GM12875 (cell line): Measurements from ENCODE around the gene PLXDC1.

Experiments used
- H3K4me3 ChIP-seq: one replicate; pipeline ENCODE4 v1.5.1; 2011; ENCODE audit warnings: low read depth, low read length, control low read depth
- TF ChIP-seq, protein P1 (sequence below): IDR thresholded peaks from 2 replicates; pipeline ENCODE4 v1.5.1; 2011; ENCODE audit warnings: low read depth, mild to moderate bottlenecking, control low read depth, inconsistent platforms, low read length, moderate library complexity, borderline replicate concordance; ENCODE audit not compliant: insufficient read depth

The PLXDC1 gene

DNA sequence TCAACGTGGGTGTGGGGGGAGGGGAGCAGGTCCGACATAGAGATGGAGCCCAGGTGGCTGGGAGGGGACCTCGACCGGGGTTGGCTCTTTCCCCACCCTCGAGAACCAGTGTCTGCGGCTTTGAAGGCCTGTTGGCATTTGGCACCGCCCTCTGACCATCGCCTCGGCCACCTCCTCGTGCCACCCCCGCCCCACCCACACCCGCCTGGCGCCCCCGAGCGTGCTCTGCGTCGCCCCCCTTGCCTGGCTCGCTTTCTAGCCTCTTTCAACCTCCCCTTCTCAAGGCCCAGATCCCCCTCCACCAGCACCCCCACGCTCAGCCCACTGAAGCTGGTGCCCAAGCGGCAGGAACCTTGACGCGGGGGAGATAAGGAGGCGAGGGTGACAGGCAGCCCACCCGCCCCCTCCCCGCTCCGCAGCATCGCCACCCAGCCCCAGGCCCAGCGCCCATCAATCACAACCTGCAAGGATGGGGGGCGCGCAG, 45.4 kb upstream of the PLXDC1 start:
- peak overlapping the region; percentile 69 for H3K4me3 ChIP-seq

DNA sequence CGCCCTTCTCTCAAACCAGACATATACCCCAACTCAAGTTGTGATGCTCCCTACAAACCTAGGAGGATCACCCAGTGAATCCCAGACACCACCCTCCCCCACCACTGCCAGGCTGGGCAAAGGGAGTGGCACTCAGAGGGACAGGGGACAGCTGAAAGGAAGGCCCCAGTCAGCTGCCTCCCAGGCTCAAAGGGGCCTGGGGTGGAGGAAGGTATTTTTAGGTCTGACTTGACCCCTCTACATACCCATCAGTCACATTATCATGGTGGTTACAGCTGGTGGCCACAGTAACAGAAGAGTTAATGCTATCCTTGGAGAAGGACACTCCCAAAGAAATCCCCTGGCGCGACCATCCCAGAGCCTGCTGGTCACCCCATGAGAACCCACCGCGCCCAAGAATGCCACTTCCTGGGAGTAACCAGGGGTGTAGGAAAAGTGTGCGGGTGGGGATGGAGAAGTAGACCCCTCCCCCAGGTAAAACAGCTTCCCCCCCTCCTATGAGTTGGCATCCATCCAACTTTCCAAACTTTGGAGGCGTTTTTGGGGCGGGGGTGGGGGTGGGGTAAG, 44.9 kb upstream of the PLXDC1 start:
- peak overlapping the region; percentile 69 for H3K4me3 ChIP-seq
- TF ChIP-seq, protein P1, sequence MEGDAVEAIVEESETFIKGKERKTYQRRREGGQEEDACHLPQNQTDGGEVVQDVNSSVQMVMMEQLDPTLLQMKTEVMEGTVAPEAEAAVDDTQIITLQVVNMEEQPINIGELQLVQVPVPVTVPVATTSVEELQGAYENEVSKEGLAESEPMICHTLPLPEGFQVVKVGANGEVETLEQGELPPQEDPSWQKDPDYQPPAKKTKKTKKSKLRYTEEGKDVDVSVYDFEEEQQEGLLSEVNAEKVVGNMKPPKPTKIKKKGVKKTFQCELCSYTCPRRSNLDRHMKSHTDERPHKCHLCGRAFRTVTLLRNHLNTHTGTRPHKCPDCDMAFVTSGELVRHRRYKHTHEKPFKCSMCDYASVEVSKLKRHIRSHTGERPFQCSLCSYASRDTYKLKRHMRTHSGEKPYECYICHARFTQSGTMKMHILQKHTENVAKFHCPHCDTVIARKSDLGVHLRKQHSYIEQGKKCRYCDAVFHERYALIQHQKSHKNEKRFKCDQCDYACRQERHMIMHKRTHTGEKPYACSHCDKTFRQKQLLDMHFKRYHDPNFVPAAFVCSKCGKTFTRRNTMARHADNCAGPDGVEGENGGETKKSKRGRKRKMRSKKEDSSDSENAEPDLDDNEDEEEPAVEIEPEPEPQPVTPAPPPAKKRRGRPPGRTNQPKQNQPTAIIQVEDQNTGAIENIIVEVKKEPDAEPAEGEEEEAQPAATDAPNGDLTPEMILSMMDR: no peak

More for the DNA sequence above, 45.4 kb upstream of the PLXDC1 start:
- TF ChIP-seq, protein P1: no peak

GRCh38 chr17:39195568-39196160, 44.2 kb upstream of the PLXDC1 start:
- TF ChIP-seq, protein P1: no peak
- no peak overlapping the region for H3K4me3 ChIP-seq

GRCh38 chr17:39194985-39195524, 43.6 kb upstream of the PLXDC1 start:
- H3K4me3 ChIP-seq: no peak overlapping the region
- TF ChIP-seq, protein P1: no peak

DNA sequence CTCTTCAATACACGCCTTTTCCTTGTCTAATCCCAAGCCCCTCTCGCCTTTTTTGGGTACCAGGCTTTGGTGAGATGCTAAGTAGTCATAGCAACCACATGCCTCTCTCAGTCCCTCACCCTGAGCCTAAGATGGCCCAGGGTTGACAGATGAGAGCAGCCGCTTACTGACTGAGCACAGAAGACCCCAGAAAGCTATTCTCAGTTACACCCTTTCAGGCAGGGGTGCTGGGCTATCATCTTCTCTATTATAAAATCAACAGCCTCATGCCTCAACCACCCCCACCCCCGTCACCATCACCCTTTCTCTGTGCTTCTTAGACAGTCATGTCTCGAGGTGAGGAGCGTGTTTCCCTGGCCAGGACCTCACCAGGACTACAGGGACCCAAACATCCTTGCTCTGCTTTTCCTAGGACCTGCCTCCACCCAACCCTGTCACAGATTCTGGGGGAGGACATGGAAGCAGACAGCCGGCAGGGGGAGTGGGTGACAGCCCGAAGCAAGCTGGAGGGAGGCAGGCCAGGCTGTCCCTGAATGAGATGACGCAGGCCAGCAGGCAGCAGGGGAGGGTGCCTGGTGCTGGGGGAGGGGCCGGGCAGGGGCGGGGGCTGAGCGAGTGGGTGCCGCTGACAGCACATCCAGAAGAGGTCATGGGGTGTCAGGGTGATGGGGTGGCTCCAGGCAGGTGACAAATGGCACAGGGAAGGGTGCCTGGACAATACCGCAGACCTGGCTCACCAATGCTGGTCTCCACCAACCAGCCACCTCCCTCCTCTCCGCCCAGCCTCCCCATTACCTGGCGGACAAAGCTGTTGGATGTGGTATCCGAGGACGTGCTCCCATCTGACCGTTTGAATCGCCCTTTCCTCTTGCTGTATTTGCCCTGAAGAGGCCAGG, 42.9 kb upstream of the PLXDC1 start:
- TF ChIP-seq, protein P1: no peak; the same call in 1 of the 2 replicates
- H3K4me3 ChIP-seq: no peak overlapping the region

- H3K4me3 ChIP-seq: no peak overlapping the region
- TF ChIP-seq, protein P1: no peak
Measured at GRCh38 chr17:39193346-39193745, 41.9 kb upstream of the PLXDC1 start.
